Epithelial cell of esophagus (primary cell): ENCODE results near the gene RER1.

Experiments used
- DNase-seq: peaks from one replicate; pipeline ENCODE4 v3.0.0; 2010; ENCODE audit warnings: low read depth
- H3K4me3 ChIP-seq: 2 replicates; pipeline ENCODE4 v1.5.1; 2011; ENCODE audit warnings: mild to moderate bottlenecking, low read length, control low read depth
- TF ChIP-seq, protein P1 (sequence below): IDR thresholded peaks from 2 replicates; pipeline ENCODE4 v1.5.1; 2011; ENCODE audit warnings: low read depth, mild to moderate bottlenecking, low read length, control low read depth, inconsistent platforms; ENCODE audit not compliant: insufficient read depth; ENCODE audit errors: missing control alignments

The RER1 gene

GRCh38 chr1:2389644-2390043, 2.0 kb upstream of the RER1 start:
- TF ChIP-seq, protein P1, sequence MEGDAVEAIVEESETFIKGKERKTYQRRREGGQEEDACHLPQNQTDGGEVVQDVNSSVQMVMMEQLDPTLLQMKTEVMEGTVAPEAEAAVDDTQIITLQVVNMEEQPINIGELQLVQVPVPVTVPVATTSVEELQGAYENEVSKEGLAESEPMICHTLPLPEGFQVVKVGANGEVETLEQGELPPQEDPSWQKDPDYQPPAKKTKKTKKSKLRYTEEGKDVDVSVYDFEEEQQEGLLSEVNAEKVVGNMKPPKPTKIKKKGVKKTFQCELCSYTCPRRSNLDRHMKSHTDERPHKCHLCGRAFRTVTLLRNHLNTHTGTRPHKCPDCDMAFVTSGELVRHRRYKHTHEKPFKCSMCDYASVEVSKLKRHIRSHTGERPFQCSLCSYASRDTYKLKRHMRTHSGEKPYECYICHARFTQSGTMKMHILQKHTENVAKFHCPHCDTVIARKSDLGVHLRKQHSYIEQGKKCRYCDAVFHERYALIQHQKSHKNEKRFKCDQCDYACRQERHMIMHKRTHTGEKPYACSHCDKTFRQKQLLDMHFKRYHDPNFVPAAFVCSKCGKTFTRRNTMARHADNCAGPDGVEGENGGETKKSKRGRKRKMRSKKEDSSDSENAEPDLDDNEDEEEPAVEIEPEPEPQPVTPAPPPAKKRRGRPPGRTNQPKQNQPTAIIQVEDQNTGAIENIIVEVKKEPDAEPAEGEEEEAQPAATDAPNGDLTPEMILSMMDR, result no peak
- DNase-seq, result no peak
- H3K4me3 ChIP-seq, result no peak overlapping the region

DNA sequence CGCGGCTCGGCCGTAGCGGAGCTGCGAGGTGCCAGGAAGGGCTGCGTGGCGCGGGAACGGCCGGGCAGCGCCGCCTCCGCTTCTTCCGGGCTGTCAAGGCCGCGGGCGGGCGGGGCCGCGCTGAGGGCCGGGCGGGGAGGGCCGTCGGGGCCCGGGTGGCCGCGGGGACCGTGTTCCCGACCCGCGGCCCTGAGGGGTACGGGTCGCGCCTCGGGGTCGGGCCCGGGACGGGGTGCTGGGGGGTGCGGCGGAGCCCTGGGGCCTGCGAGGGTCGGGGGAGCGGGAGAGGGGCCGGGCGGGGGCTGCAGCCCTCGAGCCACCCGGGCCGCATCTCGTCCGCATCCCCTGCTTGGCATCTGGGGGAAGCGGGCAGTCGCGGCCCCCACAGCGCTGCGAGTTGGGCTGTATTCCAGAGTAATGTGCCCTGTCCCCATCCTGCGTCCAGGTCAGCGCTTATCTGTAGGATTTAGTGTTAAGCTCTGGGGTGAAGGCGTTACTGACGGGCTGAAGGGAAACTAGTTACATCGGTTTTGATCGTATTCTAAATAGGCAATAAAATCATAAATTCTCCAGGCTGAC, 379 bp downstream of the RER1 start:
- peak overlapping the region; percentile 79 for H3K4me3 ChIP-seq
- TF ChIP-seq, protein P1, result no peak
- no peak for DNase-seq

GRCh38 chr1:2392686-2393085, 1.0 kb downstream of the RER1 start:
- TF ChIP-seq, protein P1, result no peak
- DNase-seq, result peak; percentile 19
- peak overlapping the region; percentile 79 for H3K4me3 ChIP-seq

DNA sequence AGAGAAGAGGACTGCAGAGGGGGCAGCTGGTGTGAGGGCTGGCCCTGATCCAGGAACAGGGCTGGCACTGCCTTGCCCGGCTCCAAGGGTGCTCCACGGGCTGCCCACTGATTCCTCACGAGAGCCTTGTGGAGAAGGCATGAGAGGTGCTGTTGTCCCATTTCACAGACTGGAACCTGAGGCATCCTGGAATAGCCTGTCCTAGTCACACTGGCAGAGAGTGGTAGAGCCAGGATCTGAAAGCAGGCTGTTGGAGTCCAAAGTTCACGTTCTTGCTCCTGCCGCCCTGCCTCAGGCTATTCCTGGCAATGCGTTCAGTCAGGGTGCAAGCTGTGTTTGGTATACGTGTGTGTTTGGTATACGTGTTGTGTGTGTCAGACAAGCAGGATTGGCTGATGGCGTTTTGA, 1.8 kb downstream of the RER1 start:
- DNase-seq, result no peak
- H3K4me3 ChIP-seq, result no peak overlapping the region
- TF ChIP-seq, protein P1, result no peak

- TF ChIP-seq, protein P1, result no peak
- DNase-seq, result no peak
- H3K4me3 ChIP-seq, result no peak overlapping the region
Measured at GRCh38 chr1:2394220-2394619, 2.6 kb downstream of the RER1 start.

DNA sequence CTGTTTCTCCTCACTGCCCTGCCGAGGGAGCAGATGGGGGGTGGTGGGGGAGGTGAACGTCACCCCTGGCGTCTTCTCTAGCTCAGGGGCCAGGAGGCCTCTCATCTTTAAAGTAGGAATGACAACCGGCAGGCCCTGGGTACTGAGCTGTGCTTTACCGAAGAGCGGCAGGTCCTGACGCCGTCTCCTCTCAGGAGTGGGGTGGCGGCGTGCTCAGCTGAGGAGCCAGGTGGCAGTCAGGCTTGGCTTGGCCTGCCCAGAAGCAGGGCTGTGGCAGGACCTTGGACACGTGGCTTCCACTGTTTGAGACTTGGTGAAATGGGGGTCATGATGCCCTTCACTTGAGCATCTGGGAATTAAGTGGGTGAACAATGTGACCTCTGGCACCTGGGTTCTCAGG, 3.1 kb downstream of the RER1 start:
- TF ChIP-seq, protein P1, result no peak
- no peak overlapping the region for H3K4me3 ChIP-seq
- DNase-seq, result no peak

- no peak for DNase-seq
- H3K4me3 ChIP-seq, result no peak overlapping the region
Measured at GRCh38 chr1:2395245-2395644, 3.6 kb downstream of the RER1 start.

More at GRCh38 chr1:2395245-2395644, 3.6 kb downstream of the RER1 start:
- TF ChIP-seq, protein P1, result no peak
